SK-N-DZ (cell line): Measurements from ENCODE around the gene MYH14.
"Not testable (repeated sequence)": the region's sequence is repeated elsewhere in the genome, so short reads cannot be mapped to it uniquely, and the experiment has no call there.

ENCODE experiments used
- DNase-seq: peaks from one replicate; pipeline ENCODE4 v3.0.0-alpha.2; 2015; ENCODE audit warnings: low spot score

The MYH14 gene

DNA sequence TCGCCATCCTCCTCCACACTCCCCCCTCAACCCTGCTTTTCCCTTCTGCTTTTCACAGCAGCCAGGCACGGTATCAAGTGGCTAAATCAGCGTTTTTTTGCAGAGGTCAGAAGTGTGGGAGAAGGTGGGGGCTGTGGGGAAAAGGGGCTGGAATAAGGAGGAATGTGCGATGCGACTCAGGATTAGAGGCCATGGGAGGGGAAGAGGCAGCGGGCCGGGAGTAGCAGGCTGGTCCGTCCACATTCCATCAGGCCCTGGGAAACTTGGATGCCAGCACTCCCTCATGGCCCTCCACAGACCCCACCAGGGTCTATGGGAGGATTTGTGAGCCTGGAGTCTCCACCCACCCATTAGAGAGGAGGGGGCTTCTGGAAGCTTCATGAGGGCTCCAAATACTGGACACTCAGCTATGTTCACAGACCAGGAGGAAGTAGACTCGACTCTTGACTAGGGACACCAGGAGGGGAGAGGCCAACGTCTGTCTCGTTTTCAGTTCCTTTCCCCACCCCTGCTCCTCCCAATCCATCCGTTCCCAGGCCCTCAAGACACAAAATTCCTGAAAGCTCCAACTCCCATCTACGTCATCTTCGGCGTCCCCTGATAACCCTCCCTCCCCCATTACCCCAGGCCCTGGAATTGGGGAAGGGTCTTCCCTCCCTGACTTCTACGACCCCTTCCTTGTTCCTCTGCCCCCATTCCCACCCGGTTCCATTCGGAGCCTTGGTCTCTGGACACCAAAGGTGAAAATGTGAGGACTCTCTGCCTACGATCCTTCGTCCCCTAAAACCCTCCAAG, 129.0 kb downstream of the MYH14 start:
- no peak for DNase-seq

DNA sequence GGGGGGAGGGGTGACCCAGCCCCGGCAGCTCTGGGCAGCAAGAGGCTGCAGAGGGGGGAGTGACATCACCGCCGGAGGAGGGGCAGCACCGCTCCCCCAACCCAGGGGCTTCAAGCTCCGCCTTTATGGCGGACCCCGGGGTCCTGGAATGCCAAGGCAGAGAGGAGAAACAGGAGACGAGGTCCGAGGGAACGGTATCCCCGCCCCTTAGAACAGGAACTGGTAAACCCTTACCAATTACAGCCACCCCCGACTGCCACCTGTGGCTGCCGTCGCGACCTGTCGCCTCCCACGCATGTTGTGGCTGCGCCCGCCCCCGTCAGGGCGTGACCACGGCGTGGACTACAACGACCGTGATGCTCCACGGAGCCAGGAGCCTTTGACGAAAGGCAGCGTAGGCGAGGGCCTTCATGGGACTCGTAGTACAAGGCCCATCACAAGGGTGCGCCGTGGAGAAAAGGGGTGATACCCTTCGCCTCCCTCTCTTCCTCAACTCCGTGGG, 129.9 kb downstream of the MYH14 start:
- DNase-seq = peak; percentile 31

DNA sequence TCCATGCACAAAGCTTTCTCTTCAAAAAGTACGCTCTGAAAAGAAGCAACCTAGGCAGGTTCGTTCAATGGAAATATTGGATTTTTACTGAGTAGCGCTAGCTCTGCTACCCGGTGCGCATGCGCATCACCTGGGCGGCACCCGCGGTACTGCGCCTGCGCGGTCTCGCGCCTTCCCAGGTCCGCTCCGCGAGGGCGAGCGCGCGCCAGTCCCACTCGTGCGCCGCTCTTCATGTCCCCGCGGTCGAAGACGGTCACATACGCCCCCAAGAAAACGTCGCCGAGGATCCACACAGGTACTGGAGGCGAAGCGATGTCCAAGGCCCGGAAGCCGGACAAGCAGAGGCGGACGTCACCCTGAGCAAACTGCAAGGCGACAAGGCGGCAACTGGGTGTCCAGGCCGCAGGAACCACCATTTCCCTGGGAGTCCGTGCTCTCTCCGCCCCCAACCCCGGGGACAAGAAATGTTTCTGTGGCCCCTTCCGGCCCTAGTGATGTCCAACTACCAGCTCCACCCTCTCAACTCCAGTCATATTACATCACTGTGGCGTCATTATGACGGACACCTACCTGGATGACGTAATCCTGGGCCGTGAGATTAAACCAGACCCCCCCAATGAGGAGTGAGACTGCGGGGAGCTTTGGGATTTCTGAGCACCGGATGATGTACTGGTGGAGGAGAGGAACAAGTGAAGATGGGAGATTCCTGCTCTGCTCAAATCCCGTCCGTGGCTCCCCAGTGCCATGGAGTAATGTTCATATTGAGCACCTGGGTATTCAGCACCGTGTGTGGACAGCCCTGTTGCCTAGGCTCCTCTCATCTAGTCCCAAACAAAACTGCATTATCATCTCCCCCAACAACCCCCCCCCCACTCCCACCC, 130.6 kb downstream of the MYH14 start:
- DNase-seq = no peak

DNA sequence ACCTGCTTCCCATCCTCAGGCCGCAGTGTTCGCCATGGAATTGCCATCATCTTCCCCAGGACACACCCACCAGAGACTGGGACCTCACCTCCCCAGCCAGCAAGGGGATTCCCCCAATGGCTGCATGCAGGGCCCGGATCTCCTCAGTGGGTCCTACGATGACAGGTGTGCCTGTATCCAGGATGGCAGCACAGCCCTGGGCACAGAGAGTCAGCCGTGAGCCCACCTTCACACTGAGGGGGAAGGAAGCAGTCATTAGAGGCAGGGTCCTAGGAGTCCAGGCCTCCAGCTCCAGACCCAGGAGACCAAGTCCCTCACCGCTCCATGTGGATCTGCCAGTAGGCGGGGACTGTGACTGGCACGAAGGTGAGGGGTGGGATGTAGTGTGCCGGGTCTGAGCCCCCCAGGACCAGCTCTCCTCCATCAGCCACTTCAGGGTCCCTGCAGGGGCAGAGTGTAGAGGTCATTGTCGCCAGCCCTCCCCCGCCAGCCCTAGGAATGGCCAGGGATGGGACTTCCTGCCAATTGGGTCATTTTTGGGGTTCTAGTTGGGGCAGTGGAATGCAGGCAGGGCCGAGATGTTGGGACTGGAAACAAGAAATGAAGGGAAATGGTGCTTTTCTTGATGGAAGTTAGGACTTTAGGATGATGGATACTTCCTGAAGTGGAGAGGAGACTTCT, 131.5 kb downstream of the MYH14 start:
- DNase-seq = no peak

DNA sequence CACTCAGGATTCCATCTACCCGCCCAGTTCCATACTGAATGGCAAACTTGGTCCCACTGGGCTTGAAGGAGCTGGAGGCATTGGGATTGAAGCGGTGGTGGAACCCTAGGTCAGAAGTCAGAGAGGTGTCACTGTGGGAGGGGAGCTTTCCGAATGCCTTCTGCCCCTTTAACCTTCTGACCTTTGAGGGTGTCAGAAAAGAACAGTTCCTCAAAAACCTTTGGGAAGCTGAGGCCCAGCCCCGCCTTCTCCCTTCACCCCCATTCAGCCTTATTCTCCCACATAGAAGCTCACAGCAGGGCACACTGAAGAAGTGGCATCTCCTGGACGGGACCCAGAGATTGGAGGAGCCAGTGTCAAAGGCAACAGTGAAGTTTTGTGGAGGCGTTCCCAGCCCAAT, 133.6 kb downstream of the MYH14 start:
- not testable (repeated sequence) for DNase-seq

DNA sequence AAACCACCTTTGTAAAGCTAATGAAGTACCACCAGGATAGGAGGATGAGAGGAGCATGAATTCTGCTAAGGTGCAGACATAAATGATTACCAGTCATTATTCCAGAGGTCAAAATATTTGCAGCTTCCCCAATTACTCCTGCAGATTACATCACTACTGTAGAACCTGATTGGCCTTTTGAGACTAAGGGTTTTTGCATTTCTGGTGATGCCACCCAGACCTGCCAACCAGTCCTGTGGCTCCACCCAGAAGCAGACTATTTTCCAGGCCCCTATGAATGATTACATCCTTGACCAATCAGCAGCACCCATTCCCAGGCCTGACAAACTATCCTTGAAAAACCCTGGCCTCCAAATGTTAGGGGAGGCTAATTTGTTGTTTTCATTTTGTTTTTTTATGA, 136.9 kb downstream of the MYH14 start:
- DNase-seq = no peak

DNA sequence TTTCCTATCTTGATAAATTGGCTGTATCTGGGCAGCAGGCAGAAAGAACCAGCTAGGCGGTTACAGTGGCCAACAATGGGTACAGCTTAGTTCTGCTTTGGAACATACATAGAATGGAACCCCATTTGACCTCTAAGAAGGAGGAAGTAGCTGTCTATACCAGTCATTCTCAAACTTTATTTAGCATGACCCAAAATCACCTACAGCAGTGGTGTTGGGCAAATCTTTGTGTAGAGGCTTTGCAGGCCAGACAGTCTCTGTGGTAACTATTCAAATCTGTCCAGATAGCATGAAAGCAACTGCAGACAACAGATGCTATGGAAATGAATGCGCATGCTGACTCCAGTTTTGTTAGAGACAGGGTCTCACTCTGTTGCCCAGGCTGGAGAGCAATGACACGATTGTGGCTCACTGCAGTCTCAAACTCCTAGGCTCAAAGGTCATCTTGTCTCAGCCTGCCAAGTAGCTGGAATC, 137.7 kb downstream of the MYH14 start:
- no peak for DNase-seq

DNA sequence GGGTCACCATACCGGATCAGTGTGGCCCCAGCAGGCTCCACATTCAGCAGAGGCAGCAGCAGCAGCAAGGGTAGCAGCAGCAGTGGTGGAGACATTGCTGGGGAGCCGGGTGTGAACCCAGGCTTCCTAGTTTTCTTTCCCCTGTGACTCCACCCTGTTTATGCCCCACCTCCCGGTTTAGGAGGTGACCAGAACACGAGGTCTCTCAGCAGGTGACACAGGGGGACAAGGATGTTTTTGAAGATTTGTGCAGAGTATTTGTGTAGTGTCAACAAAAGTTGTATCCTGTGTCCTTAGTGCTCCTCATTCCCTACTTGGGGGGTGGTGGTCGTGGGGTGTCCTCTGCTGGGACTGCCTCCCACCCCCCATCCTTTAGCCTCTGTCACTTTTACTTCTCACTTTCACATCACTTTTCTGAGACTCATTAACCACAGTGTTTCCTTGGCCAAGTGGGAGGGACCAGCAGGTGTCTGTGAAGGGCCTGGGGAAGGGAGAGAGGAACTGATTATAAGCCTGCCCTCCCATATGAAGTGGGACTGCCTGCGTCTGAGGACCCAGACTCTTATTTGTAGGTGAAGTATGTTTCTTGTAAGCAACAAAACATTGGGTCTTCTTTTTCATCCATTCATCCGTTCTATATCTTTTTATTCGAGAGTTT, 141.4 kb downstream of the MYH14 start:
- no peak for DNase-seq

DNA sequence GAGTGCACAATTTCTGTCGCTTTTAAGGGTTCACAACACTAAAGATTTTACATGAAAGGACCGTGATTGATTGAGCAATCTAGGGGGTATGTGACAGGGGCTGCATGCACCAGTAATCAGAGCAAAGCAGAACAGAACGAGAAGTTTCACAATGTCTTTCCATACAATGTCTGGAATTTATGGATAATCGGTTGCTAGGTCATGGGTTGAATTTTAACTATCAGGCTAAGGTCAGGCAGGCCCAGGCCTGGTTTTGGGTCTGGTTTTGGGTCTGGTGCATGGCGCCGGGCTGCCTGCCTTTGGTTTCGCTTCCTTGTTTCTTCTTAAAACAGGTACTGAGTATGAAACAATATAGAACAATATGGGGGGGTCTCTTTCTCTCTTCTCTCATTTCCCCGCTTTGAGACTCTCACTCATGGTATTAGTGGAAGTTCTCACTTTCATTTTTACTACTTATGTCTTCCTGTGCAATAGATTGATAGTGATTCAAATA, 143.7 kb downstream of the MYH14 start:
- not testable (repeated sequence) for DNase-seq

DNA sequence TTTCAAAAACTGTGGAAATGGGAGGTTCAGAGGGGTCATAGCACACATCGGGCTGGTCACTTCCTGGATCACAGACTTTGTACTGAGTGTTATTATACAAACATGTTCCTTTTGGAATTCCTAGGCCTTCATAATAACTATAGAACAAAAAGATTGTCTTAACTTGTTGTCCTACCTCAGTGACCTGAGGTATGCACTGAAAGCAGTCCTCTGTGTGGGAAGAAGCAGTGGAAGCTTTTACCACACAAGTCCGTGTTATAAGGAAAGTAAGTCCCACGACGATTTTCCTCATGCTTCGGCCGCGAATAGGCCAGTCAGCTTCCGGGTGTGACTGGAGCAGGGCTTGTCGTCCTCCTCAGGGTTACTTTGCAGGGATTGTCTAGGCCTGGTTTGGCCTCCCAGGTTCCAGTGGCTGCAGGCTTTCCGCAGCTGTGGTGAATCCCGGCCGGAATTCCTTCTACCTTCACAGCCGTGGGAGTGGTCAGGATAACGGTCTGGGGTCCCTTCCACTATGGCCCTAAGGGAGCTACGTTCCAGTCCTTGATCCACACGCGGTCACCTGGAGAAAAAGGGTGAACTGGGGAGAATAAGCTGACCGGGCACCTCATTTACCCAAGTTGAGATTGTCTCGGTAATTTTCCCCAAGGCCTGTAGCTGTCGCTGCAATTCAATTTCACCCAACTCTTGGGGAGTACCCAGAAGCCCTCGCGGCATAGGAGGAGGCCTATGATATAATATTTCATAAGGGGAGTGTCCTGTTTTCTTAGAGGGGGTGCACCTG, 146.0 kb downstream of the MYH14 start:
- DNase-seq = no peak

DNA sequence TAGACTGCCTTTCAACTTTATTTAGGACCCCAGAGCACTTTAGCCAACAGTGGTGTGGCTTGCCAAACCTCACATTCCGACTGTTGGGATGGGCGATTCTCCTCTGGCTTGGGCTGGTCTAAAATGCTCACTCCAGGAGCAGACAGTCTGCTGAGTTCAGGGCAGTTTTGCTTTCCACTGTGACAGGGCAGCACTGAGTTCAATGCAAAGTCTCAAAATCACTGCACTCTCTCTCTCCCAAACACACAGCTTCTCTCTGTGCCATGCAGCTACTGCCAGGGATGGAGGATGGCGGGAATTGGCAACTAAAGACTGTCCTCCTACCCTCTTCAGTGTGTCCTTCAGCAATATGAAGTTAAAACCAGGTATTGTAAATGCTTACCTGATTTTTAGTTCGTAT, 148.8 kb downstream of the MYH14 start:
- no peak for DNase-seq

DNA sequence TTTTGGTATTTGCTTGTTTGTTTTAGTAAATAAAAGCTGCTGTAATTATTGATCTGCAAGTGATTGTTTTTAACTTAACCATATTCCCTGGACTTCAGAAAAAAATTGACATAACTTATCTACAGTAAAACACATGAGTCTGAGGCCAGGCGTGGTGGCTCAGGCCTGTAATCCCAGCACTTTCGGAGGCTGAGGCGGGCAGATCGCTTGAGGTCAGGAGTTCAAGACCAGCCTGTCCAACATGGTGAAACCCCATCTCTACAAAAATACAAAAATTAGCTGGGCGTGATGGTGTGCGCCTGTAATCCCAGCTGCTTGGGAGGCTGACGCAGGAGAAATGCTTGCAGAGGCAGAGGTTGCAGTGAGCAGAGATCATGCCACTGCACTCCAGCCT, 150.1 kb downstream of the MYH14 start:
- DNase-seq = not testable (repeated sequence)

DNA sequence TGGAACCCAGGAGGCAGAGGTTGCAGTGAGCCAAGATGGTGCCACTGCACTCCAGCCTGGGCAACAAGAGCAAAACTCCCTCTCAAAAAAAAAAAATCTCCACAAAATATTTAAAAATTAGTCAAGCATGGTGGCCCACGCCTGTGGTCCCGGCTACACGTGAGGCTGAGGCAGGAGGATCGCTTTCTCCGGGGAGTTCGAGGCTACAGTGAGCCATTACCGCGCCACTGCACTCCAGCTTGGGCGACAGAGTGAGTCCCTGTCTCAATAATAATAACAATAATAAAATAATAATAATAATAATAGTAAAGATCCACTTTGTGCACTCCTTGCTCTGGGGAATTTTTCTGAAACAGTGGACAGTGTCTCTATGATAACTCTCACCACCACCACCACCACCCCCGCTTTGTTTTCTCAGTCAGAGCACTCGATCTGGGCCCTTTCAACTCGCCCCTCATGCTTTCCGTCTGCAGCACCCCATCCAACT, 153.3 kb downstream of the MYH14 start:
- no peak for DNase-seq

DNA sequence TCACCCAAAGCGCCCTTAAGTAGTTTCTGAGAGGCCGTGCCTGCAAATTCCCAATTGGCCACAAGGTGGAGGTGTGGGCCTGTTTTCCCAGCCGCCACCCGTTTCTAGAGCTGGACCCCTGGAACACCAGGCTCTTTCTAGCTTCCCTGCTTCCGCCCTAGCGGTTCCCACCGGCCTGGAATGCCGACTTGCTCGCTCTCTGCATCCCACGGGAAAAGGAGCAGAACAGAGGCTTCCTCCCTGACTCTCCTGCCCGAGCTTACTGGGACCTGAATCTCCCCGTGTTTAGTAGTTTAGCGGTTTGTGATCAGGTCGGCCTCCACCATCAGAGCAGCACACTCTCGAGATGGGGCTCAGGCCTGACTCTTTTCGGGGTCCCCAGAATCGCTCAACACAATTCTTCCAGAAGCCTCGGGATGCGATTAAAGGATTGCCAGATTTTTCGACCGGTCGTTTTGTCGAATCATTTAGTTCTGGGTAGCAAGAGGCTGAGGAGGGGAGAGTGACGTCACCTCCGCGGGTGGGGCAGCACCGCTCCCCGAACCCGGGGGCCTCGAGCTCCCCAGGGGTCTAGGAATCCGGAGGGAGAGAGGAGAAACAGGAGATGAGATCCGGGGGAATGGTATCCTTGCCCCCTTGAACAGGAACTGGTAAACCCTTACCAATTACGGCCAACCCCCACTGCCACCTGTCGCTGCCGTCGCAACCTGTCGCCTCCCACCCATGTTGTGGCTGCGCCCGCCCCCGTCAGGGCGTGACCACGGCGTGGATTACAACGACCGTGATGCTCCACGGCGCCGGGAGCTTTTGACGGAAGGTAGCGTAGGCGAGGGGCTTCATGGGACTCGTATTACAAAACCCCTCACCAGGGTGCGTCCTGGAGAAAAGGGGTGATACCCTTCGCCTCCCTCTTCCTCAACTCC, 154.0 kb downstream of the MYH14 start:
- peak; percentile 44 for DNase-seq

DNA sequence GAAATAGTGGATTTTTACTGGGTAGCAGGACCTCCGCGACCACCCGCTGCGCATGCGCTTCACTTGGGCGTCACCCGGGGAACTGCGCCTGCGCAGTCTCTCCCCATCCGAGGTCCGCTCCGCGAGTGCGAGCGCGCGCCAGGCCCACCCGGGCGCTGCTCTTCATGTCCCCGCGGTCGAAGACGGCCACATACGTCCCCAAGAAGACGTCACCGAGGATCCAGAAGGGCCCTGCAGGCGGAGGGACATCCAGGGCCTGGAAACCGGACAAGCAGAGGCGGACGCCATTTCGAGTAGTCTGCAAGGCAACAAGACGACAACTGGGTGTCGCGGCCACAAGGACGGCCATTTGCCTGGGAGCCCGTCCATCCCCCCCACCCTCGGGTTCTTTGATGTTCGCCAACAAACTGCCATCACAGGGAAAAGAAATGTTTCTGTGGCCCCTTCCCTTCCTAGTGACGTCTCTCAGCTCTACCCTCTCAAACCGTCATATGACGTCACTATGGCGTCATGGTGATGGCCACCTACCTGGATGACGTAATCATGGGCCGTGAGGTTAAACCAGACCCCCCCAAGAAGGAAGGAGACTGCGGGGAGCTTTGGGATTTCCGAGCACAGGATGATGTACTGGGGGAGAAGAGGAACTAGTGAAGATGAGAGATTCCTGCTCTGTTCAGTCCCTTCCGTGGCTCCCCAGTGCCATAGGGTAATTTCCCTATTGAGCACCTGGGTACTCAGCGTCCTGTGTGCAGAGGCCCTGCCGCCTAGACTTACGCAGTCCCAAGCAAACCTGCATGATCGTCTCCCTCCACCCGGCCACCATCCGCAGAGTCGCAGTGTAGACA, 155.3 kb downstream of the MYH14 start:
- DNase-seq = no peak

DNA sequence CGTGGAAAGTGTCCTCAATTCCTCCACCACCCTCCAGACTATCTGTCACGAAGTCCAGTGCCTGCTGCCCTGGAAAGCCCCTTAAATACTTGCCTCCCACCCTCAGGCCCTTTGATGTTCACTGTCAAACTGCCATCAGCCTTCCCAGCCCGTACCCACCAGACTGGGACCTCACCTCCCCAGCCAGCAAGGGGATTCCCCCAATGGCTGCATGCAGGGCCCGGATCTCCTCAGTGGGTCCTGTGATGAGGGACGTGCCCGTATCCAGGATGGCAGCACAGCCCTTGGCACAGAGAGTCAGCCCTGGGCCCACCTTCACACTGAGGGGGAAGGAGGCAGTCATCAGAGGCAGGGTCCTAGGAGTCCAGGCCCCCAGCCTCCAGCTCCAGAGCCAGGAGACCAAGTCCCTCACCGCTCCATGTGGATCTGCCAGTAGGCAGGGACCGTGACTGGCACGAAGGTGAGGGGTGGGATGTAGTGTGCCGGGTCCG, 156.0 kb downstream of the MYH14 start:
- DNase-seq = no peak
